K562 (cell line): ENCODE data around the gene RBBP4. TPM values are rescaled to one million over a fixed set of nuclear protein-coding genes. Genes with fewer than 3 reads are reported as not detected.

ENCODE experiments used
- BCOR ChIP-seq: fragments of 450-650 bp; IDR thresholded peaks from 2 replicates; pipeline ENCODE4 v1.6.1; 2016
- EP300 ChIP-seq: IDR thresholded peaks from 2 replicates; pipeline ENCODE4 v1.6.1; 2012; ENCODE audit warnings: low read length, improper control_type of control experiment
- ESRRA ChIP-seq: fragments of 450-650 bp; IDR thresholded peaks from 2 replicates; pipeline ENCODE4 v1.6.1; 2014; ENCODE audit warnings: low read depth, mild to moderate bottlenecking, moderate library complexity, borderline replicate concordance
- KDM5B ChIP-seq: fragments of 200-600 bp; sonication (generic); IDR thresholded peaks from 2 replicates; pipeline ENCODE4 v1.6.1; 2012; ENCODE audit warnings: low read depth, mild to moderate bottlenecking, moderate library complexity, low read length, control low read depth, inconsistent platforms; ENCODE audit not compliant: insufficient replicate concordance
- KLF10 ChIP-seq: fragments of 250-450 bp; sonication (Bioruptor Pico); IDR thresholded peaks from 2 replicates; pipeline ENCODE4 v1.6.1; 2021; ENCODE audit warnings: matching md5 sums
- MTA3 ChIP-seq: fragments of 450-650 bp; formaldehyde crosslinking; IDR thresholded peaks from 2 replicates; pipeline ENCODE4 v1.6.1; 2017; ENCODE audit warnings: mild to moderate bottlenecking, borderline replicate concordance
- RB1 ChIP-seq: fragments of 450-650 bp; IDR thresholded peaks from 2 replicates; pipeline ENCODE4 v1.6.1; 2017; ENCODE audit warnings: low read depth, mild to moderate bottlenecking
- RUNX1 ChIP-seq: sonication (generic); IDR thresholded peaks from 2 replicates; pipeline ENCODE4 v1.6.1; 2016; ENCODE audit warnings: antibody characterized with exemption, low read depth
- SOX6 ChIP-seq: fragments of 450-650 bp; IDR thresholded peaks from 2 replicates; pipeline ENCODE4 v1.6.1; 2014; ENCODE audit warnings: mild to moderate bottlenecking
- TEAD1 ChIP-seq, 2 experiments: fragments of 450-650 bp in 1 of 2; sonication (generic) in 1 of 2; formaldehyde crosslinking; IDR thresholded peaks; 2 replicates each; pipeline versions ENCODE4 v1.4.0 to v1.8.0; 2020 to 2022; ENCODE audit warnings: mild to moderate bottlenecking in 2 of 2, missing genetic modification reagents in 1 of 2
- TOE1 ChIP-seq, 2 experiments: fragments of 450-650 bp in 1 of 2; sonication (generic) in 1 of 2; formaldehyde crosslinking in 1 of 2; IDR thresholded peaks; 2 replicates each; pipeline versions ENCODE4 v1.7.1 to v1.8.0; 2016 to 2022; ENCODE audit warnings: borderline replicate concordance in 2 of 2, mild to moderate bottlenecking in 2 of 2, antibody characterized with exemption in 1 of 2, inconsistent platforms in 1 of 2, low read depth in 1 of 2, missing genetic modification reagents in 1 of 2, moderate library complexity in 1 of 2
- XRCC5 ChIP-seq: fragments of 200-400 bp; formaldehyde crosslinking; IDR thresholded peaks from 2 replicates; pipeline ENCODE4 v1.6.1; 2017; ENCODE audit warnings: low read depth, mild to moderate bottlenecking, low read length
- ZEB2 ChIP-seq: fragments of 450-650 bp; IDR thresholded peaks from 2 replicates; pipeline ENCODE4 v1.6.1; 2016
- ZNF586 ChIP-seq: fragments of 450-650 bp; formaldehyde crosslinking; conservative IDR thresholded peaks from 2 replicates; pipeline ENCODE4 v1.4.0; 2020; ENCODE audit warnings: mild to moderate bottlenecking, moderate library complexity
- ZNF766 ChIP-seq: fragments of 200-800 bp; sonication (Bioruptor generic); conservative IDR thresholded peaks from 2 replicates; pipeline ENCODE4 v1.6.1; 2016; ENCODE audit warnings: missing genetic modification characterization, missing compliant biosample characterization
- polyA plus RNA-seq, 8 experiments: library from polyadenylated mRNA; depleted of rRNA in 4 of 8; stranded (reverse) in 5 of 8; unstranded in 3 of 8; fragments of >200 nt; fragmentation: Nextera tagmentation in 2 of 8; fragmentation: Illumina TruSeq in 1 of 8; extraction: Ambion mirVana in 2 of 8; extraction: Trizol in 1 of 8; gene quantifications; 2 replicates each; pipeline versions ENCODE4 v1.2.1 to v1.2.3, GENCODE V29; 2011 to 2014; ENCODE audit warnings: inconsistent platforms in 1 of 8, missing spikeins in 1 of 8
- total RNA-seq, 7 experiments: library from RNA; depleted of rRNA in 6 of 7; stranded (reverse); fragments of >200 nt in 6 of 7; fragmentation: Illumina TruSeq in 2 of 7; extraction: Trizol in 2 of 7; gene quantifications; 2 replicates each; pipeline versions ENCODE4 v1.2.1 to v1.2.3, GENCODE V29; 2011 to 2021; ENCODE audit warnings: low replicate concordance in 1 of 7
- TF ChIP-seq, protein P1 (sequence below), 2 experiments: fragments of 450-650 bp in 1 of 2; sonication (generic) in 1 of 2; formaldehyde crosslinking in 1 of 2; IDR thresholded peaks in 1 of 2; conservative IDR thresholded peaks in 1 of 2; 2 replicates each; pipeline versions ENCODE4 v1.6.1 to v1.8.1; 2016 to 2023; ENCODE audit warnings: mild to moderate bottlenecking in 2 of 2, moderate library complexity in 2 of 2, inconsistent platforms in 1 of 2, missing genetic modification reagents in 1 of 2
- TF ChIP-seq, protein P2 (sequence below): fragments of 200-400 bp; formaldehyde crosslinking; IDR thresholded peaks from 2 replicates; pipeline ENCODE4 v1.6.1; 2017; ENCODE audit warnings: mild to moderate bottlenecking, low read depth, low read length, moderate library complexity
- TF ChIP-seq, protein P3 (sequence below): fragments of 250-450 bp; sonication (Bioruptor Pico); IDR thresholded peaks from 2 replicates; pipeline ENCODE4 v1.4.0; 2020; ENCODE audit warnings: mild to moderate bottlenecking, moderate library complexity, borderline replicate concordance
- TF ChIP-seq, protein P4 (sequence below): fragments of 450-650 bp; IDR thresholded peaks from 2 replicates; pipeline ENCODE4 v1.6.1; 2014; ENCODE audit warnings: low read depth, mild to moderate bottlenecking, moderate library complexity, borderline replicate concordance

RBBP4 gene
- total and polyA plus RNA-seq, 9 of the 15 experiments (the other 6 are each of a cell fraction or from before 2014, with no cell fraction given): 185 to 409 (median 259) TPM

DNA sequence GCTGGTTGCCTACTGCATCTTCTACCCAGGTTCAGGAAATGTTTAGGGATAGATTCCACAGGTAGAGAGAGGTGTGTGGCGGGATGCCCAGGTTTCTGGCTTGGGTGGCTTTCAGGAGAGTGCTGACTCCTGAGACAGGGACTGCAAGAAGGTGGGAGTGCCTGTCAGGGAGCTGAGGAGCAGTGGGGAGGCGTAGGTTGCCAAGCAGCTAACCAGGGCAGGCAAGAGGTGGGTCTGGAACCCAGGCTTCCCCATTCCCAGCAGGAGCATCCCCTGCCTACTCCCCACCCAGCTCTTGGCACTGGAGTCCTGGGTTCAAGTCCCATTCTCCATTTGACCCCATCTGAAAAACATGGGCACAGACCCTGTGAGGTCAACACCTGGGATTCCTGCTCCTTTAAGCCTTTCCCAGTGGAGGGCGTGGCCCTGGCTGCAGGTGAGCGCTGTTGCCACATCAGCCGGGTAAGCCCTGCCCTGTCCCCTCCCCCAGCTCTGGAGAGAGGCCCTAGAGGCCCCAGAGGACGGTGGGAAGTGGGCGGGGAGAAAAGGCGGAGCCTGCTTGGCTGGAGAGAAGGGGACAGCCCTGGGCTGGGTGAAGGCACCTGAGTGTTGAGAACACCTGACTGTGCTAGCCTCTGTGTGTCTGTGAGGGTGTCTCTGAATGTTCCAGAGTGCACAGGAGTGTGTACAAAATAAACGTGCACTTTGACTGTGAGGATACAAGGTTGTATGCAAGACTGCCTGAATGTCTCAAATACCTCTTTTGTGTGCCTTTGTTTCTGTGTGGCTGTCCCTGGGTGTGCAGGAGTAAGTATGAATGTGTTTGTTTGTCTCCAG lies 65.5 kb downstream of the RBBP4 start (continued):
- TF ChIP-seq, protein P1, sequence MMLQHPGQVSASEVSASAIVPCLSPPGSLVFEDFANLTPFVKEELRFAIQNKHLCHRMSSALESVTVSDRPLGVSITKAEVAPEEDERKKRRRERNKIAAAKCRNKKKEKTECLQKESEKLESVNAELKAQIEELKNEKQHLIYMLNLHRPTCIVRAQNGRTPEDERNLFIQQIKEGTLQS (IDR thresholded peaks at IDR 0.05): peak; percentile 58
- TF ChIP-seq, protein P1 (CRISPR knock-in tag; conservative IDR thresholded peaks at IDR 0.05): no peak
- TF ChIP-seq ZNF586 (CRISPR knock-in tag) (no peak), XRCC5 (0 out of 2 replicates have a peak, but pooled peaks have one; percentile 62), TEAD1 (CRISPR knock-in tag; IDR thresholded peaks at IDR 0.05) (peak in 1 of 2 experiments; percentile 59; a peak in 1 of 4 replicates), KDM5B (peak; percentile 73), TOE1 (IDR thresholded peaks at IDR 0.05; ENCODE audit: borderline replicate concordance) (peak; percentile 48; the same call in 1 of the 2 replicates), TOE1 (CRISPR knock-in tag; IDR thresholded peaks at IDR 0.05; ENCODE audit: borderline replicate concordance, low read depth) (no peak), ZEB2 (peak; percentile 95), RB1 (peak; percentile 58; the same call in 1 of the 2 replicates), SOX6 (peak; percentile 53; the same call in 1 of the 2 replicates), MTA3 (peak; percentile 64; the same call in 1 of the 2 replicates), ZNF766 (CRISPR knock-in tag) (no peak), RUNX1 (no peak), BCOR (no peak; the same call in 1 of the 2 replicates), ESRRA (peak; percentile 50; the same call in 1 of the 2 replicates), EP300 (peak; percentile 52; the same call in 1 of the 2 replicates), KLF10 (peak; percentile 28; the same call in 1 of the 2 replicates)
- TF ChIP-seq, protein P2, sequence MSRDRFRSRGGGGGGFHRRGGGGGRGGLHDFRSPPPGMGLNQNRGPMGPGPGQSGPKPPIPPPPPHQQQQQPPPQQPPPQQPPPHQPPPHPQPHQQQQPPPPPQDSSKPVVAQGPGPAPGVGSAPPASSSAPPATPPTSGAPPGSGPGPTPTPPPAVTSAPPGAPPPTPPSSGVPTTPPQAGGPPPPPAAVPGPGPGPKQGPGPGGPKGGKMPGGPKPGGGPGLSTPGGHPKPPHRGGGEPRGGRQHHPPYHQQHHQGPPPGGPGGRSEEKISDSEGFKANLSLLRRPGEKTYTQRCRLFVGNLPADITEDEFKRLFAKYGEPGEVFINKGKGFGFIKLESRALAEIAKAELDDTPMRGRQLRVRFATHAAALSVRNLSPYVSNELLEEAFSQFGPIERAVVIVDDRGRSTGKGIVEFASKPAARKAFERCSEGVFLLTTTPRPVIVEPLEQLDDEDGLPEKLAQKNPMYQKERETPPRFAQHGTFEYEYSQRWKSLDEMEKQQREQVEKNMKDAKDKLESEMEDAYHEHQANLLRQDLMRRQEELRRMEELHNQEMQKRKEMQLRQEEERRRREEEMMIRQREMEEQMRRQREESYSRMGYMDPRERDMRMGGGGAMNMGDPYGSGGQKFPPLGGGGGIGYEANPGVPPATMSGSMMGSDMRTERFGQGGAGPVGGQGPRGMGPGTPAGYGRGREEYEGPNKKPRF: no peak
- TF ChIP-seq, protein P3, sequence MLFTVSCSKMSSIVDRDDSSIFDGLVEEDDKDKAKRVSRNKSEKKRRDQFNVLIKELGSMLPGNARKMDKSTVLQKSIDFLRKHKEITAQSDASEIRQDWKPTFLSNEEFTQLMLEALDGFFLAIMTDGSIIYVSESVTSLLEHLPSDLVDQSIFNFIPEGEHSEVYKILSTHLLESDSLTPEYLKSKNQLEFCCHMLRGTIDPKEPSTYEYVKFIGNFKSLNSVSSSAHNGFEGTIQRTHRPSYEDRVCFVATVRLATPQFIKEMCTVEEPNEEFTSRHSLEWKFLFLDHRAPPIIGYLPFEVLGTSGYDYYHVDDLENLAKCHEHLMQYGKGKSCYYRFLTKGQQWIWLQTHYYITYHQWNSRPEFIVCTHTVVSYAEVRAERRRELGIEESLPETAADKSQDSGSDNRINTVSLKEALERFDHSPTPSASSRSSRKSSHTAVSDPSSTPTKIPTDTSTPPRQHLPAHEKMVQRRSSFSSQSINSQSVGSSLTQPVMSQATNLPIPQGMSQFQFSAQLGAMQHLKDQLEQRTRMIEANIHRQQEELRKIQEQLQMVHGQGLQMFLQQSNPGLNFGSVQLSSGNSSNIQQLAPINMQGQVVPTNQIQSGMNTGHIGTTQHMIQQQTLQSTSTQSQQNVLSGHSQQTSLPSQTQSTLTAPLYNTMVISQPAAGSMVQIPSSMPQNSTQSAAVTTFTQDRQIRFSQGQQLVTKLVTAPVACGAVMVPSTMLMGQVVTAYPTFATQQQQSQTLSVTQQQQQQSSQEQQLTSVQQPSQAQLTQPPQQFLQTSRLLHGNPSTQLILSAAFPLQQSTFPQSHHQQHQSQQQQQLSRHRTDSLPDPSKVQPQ (CRISPR knock-in tag): no peak
- TF ChIP-seq, protein P4, sequence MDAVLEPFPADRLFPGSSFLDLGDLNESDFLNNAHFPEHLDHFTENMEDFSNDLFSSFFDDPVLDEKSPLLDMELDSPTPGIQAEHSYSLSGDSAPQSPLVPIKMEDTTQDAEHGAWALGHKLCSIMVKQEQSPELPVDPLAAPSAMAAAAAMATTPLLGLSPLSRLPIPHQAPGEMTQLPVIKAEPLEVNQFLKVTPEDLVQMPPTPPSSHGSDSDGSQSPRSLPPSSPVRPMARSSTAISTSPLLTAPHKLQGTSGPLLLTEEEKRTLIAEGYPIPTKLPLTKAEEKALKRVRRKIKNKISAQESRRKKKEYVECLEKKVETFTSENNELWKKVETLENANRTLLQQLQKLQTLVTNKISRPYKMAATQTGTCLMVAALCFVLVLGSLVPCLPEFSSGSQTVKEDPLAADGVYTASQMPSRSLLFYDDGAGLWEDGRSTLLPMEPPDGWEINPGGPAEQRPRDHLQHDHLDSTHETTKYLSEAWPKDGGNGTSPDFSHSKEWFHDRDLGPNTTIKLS: peak; percentile 92
